AG04449 (cell line): ENCODE measurements around the gene MTRFR.

ENCODE experiments used
- CTCF ChIA-PET: fragments of 350-600 bp; formaldehyde crosslinking; extraction: SDS; loops from one replicate; lab custom pipeline; 2021; ENCODE audit warnings: antibody characterized with exemption; lab: Yijun Ruan, JAX
- POLR2A ChIA-PET: fragments of 400-600, 350-600 bp; formaldehyde crosslinking; extraction: SDS; loops from one replicate; lab custom pipeline; 2020; ENCODE audit warnings: antibody characterized with exemption, inconsistent platforms; lab: Yijun Ruan, JAX
- DNase-seq: peaks from one replicate; pipeline ENCODE4 v3.0.0-alpha.2; 2010; ENCODE audit warnings: low read depth, low spot score
- H3K4me3 ChIP-seq: 2 replicates; pipeline ENCODE4 v1.5.1; 2011; ENCODE audit warnings: low read depth, mild to moderate bottlenecking, control low read depth, low read length
- CTCF ChIP-seq: IDR thresholded peaks from one replicate; pipeline ENCODE4 v1.5.1; 2011; ENCODE audit warnings: mild to moderate bottlenecking, moderate library complexity, low read length, control low read depth, inconsistent platforms; ENCODE audit not compliant: insufficient read depth; ENCODE audit errors: missing control alignments

Gene MTRFR

DNA sequence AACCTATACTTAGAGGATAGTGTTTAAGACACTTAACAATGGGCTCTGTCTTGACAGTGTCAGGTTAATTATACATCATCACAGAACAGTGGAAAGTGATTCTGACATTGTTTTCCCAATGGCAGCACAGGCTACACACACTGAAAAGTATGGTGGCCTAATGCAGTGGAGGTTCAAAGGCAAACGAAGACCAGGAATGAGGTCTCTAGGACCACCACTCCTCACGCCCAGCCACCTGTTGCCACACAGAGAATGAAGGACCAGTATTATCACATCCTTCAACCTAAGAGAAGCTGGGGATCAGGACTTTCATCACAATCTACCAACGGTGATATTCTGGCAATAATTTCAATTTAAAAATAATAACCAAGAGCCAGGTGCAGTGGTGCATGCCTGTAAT is 73.0 kb downstream of the MTRFR start:
- ChIA-PET POLR2A (no interaction called here), CTCF (interaction anchor here (1.2 kb wide), 2 partner anchors 37 to 68 kb away, joined by 3 read pairs; no protein-coding TSS in a partner anchor)
- no peak for TF ChIP-seq CTCF
- no peak overlapping the region for H3K4me3 ChIP-seq
- DNase-seq = no peak
